Measurements from ENCODE around the gene C1orf174.

- no peak for TF ChIP-seq ZNF70 (CRISPR knock-in tag; IDR thresholded peaks at IDR 0.05)
- TF ChIP-seq GLIS3 (CRISPR knock-in tag; IDR thresholded peaks at IDR 0.05): no peak
- TF ChIP-seq ZNF565 (CRISPR knock-in tag; conservative IDR thresholded peaks at IDR 0.05; ENCODE audit: low read depth): no peak
- TF ChIP-seq CSDC2 (CRISPR knock-in tag; IDR thresholded peaks at IDR 0.05): no peak
- TF ChIP-seq ZFP3 (CRISPR knock-in tag; IDR thresholded peaks at IDR 0.05): no peak
- TF ChIP-seq ZC3H10 (CRISPR knock-in tag; IDR thresholded peaks at IDR 0.05): no peak
- TF ChIP-seq ZFP30 (CRISPR knock-in tag; IDR thresholded peaks at IDR 0.05): no peak
- no peak for TF ChIP-seq PATZ1 (CRISPR knock-in tag; IDR thresholded peaks at IDR 0.05; ENCODE audit: borderline replicate concordance)
- no peak for TF ChIP-seq OSR1 (CRISPR knock-in tag; IDR thresholded peaks at IDR 0.05)
- TF ChIP-seq PPARA (CRISPR knock-in tag; IDR thresholded peaks at IDR 0.05; ENCODE audit: borderline replicate concordance): no peak
Measured at GRCh38 chr1:3846541-3846940, 53.5 kb downstream of the C1orf174 start.
